ENCODE data around the gene OTUD1.

Gene OTUD1

DNA sequence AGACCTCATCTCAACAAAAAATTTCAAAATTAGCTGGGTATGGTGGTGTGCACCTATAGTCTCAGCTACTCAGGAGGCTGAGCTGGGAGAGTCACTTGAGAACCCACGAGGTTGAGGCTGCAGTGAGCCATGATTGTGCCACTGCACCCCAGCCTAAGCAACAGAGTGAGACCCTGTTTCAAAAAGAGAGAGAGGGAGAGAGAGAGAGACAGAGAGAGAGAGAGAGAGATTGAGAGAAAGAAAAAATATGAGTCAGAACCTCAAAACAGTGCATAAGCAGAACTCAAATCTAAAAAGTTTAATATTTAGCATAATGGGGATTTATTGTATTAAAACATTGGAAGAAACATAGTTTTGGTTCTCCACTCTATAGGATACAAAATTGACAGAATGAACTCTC is 17.5 kb upstream of the OTUD1 start:
- DNase-seq (ENCODE audit: low read depth, low spot score), result no peak

DNA sequence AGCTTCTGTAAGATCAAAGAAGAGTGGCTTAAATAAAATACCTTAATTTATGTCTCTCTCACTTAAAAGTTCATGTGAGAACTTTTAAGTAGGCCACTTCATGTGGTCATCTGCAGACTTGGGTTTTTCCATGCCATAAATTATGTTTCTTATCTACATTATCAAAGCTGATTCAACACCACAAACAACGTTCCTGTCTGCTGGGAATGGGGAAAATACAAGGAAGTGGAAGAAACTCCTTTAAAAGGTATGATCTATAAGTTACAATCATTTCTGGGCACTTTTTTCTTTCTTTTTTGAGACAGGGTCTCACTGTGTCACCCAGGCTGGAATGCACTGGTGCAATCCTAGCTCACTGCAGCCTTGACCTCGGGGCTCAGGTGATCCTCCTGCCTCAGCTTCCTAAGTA is 16.9 kb upstream of the OTUD1 start:
- no peak for DNase-seq (ENCODE audit: low read depth, low spot score)

DNA sequence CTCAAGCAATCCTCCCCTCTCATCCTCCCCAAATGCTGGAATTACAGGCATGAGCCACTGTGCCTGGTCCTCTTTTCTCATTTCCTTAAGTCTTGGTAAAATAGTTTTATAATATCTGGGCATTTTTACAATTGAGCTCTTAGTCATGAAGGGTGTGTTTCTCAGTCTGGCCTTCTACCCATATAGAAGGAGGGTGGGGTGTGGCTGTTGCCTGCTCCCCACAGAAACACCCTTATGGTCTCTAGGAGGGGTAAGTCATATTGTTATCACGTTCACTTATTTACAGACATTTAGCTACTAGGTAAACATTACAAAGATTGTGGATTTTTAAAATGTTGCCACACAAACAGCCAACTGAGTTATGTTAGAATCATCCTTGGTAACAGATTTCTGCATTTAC is 6.7 kb upstream of the OTUD1 start:
- no peak for DNase-seq (ENCODE audit: low read depth, low spot score)

DNA sequence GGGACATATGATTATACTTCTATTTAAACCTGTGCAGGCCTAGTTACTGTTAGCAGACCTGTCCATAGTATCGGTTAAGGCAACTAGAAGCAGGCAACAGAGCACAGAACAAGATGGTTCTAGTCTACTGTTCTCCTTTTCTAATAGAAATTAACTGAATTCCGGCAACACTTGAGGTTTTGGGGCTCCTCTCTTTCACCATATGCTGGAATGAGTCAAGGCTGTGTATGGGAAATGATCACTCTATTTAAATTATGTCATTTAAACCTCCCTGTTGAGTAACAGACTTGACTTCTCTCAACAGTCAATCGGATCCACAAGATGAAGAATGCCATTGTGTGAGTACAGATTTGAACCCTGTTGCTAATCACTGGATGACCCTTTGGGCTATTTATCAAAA is 6.2 kb upstream of the OTUD1 start:
- DNase-seq (ENCODE audit: low read depth, low spot score), result no peak

DNA sequence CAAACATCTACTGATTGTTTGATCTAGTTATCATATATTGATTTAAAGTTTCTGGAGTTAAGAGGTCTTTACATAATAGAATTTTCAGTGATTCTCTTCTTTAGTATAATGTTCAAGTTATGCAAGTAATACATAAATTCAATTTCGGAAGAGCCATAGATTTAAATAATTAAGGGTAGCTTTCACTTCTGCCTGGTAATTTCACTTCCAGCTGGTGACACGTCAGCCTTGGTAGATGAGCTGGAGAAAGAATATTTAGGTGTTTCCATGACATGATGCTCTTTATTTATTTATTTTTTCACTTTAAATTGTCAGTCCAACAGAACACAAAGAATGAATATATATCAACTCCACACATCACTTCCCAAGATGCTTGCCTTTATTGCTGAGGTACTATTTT is 5.2 kb upstream of the OTUD1 start:
- DNase-seq (ENCODE audit: low read depth, low spot score), result no peak

DNA sequence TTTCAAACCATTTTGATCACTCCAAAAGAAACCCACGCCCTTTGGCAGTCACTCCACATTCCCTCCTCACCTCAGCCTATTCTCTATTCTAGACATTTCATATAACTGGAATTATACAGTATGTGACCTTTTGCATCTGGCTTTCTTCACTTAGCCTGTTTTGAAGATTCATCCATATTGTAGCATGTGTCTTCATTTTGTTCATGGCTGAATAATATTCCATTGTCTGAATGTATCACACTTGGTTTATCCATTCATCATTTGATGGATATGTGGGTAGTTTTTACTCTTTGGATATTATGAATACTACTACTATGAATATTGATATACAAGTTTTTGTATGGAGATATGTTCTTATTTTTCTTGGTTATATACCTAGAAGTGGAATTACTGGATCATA is 3.5 kb upstream of the OTUD1 start:
- DNase-seq (ENCODE audit: low read depth, low spot score), result no peak

DNA sequence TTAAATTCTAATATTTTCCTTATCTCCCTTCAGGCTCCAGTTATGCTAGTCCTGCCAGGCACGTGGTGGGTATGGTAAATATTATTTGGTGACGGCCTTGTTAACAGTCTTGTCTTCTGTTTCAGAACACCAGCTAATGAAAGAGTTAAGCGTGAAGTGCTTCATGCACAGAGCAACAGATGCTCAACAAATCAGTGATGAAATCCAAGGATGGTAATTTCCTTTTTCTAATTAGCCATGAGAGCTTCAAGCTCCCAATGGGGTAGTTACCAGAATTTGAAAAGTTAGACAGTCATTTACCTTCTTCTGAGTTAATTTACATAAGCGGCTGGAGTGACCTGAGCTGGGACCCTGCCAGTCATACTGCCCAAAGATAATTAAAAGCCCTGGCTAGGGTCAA is 1.9 kb upstream of the OTUD1 start:
- no peak for DNase-seq (ENCODE audit: low read depth, low spot score)

DNA sequence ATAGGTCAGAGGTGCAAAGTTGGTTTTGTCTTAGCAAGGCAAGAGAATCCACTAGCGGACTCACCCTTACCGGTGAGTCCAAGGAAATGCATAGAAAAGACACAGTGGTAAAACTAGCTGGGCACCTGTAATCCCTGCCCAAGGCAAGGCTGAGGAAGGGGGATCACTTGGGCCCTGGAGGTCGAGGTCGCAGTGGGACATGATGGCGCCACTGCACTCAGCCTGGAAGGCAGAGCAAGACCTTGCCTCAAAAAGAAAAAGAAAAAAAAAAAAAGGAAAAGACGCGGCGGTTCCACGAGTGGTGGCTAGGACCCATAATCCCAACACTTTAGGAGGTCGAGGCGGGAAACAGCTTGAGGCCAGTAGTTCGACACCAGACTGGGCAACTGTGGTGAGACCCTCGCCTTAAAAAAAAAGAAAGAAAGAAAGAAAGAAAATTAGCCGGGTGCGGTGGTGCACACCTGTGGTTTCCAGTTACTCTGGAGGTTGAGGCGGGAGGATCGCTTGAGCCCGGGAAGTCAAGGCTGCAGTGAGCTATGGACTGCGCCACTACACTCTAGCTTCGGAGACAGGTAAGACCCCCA is 820 bp upstream of the OTUD1 start:
- DNase-seq (ENCODE audit: low read depth, low spot score), result no peak

DNA sequence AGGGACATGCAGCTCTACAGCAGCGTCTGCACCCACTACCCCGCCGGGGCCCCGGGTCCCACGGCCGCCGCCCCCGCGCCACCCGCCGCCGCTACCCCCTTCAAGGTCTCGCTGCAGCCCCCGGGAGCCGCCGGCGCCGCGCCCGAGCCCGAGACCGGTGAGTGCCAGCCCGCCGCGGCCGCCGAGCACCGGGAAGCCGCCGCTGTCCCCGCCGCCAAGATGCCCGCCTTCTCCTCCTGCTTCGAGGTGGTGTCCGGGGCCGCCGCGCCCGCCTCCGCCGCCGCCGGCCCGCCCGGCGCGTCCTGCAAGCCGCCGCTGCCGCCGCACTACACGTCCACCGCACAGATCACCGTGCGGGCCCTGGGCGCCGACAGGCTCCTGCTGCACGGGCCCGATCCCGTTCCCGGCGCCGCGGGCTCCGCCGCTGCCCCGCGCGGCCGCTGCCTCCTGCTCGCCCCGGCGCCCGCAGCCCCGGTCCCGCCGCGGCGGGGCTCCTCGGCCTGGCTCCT is 631 bp downstream of the OTUD1 start:
- no peak for DNase-seq (ENCODE audit: low read depth, low spot score)

DNA sequence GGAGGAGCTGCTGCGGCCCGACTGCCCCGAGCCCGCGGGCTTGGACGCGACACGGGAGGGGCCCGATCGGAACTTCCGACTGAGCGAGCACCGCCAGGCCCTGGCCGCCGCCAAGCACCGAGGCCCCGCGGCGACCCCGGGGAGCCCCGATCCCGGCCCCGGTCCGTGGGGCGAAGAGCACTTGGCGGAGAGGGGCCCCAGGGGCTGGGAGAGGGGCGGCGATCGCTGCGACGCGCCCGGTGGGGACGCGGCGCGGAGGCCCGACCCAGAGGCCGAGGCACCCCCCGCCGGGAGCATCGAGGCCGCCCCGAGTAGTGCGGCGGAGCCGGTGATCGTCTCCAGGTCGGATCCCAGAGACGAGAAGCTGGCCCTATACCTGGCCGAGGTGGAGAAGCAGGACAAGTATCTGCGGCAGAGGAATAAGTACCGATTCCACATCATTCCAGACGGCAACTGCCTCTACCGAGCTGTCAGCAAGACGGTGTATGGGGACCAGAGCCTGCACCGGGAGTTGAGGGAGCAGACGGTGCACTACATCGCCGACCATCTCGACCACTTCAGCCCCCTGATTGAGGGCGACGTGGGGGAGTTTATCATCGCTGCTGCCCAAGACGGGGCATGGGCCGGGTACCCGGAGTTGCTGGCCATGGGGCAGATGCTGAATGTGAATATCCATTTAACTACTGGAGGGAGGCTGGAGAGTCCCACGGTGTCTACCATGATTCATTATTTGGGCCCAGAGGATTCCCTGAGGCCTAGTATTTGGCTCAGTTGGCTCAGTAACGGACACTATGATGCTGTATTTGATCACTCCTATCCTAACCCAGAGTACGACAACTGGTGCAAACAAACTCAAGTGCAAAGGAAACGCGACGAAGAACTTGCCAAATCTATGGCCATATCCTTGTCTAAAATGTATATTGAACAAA is 1.4 kb downstream of the OTUD1 start:
- DNase-seq (ENCODE audit: low read depth, low spot score), result no peak

DNA sequence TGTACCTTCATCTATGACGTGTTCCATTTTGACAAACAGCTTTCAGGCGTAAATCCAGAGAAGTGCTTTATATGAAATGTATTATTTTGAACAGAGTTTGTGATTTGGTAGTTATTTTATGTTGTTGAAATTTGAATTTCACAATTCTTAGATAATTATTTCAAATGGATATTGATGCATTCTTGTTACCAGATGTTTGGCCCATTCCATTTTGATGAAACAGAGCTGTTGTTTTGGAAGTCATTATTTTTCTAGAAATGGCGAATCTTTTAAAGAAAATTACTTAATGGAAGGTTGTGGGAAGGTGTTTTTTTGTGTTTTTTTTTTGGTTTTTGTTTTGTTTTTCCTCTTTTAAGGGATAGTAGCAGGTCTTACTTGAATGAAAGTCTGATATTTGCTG is 2.4 kb downstream of the OTUD1 start:
- DNase-seq (ENCODE audit: low read depth, low spot score), result no peak

DNA sequence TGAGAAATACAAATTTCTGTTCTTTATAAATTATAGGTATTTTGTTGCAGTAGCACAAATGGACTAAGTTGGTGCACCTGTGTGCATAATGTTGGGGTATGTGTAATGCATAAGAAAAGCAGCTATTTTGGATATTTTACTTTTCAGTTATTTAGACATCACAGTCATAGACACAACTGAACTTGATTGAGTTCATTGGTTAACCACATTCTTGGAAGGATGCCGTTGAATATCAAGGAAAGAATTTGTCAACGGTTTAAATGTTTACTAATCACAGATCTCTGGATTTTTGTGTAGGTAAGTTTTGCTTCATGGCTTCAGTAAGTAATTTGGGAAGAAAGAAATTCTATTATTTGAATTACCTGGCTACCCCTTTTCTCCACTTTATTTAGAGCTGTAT is 4.1 kb downstream of the OTUD1 start:
- no peak for DNase-seq (ENCODE audit: low read depth, low spot score)

DNA sequence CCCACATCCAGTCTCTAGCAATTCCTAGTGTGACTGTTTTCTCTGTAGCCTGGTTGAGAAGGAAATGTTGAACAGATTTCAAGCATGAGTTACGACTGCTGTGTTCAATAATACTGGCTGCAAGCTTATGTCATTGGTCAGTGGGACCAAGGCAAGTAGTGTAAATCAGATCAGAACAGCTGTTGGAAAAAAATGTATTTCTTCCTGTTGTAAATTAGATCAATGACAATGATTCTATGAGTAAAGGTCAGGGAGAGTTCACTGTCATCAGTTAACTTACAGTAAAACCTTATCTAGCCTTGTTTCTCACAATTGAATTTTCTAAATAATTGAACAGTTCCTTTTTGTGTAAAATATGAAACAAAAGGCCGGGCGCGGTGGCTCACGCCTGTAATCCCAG is 6.7 kb downstream of the OTUD1 start:
- no peak for DNase-seq (ENCODE audit: low read depth, low spot score)

DNA sequence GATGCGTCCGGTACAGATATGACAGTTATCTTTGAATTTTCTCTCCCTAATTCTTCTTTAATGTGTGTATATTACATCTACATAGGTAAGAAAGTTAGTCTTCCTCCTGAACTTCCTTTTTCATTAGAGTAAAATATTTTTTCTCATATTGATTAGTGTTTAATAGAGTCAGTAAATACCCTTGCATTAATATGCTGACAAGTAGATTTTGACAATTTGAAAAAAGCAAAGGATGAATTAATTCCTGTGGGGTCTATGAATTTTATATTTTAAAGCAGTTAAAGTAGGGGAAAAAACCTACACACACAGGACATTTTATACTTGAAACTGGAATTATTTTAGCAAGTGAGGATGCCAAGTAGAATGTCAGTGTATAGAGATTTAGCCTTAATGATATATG is 9.4 kb downstream of the OTUD1 start:
- no peak for DNase-seq (ENCODE audit: low read depth, low spot score)

DNA sequence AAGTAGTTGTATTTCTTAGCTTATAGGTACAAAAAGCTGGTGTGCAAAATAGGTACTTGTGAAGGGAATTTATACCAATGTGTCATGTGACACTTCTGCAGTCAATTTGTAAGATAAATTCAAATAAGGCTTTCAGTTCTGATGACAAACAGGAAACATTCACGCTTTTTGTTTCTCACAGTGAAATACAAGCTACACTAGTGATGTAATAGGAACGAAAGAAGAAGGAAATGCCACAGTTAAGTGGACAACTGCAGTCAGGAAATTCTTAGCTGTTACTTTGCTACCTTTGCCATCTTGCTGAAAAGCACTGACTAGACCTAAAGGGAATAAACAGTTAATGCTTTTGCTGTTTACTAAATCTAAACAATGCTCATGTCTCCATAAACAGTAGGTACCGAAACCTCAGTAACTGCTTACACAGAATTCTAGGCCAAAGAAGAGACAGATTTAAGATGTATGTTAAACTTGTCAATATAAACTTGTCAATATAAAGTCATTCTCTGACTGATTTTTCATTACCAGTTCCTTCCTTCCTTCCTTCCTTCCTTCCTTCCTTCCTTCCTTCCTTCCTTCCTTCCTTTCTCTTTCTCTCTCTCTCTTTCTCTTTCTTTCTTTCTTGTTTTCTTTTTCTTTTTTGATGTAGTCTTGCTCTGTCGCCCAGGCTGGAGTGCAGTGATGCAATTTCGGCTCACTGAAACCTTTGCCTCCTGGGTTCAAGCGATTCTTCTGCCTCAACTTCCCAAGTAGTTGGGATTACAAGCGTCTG is 10.1 kb downstream of the OTUD1 start:
- no peak for DNase-seq (ENCODE audit: low read depth, low spot score)

DNA sequence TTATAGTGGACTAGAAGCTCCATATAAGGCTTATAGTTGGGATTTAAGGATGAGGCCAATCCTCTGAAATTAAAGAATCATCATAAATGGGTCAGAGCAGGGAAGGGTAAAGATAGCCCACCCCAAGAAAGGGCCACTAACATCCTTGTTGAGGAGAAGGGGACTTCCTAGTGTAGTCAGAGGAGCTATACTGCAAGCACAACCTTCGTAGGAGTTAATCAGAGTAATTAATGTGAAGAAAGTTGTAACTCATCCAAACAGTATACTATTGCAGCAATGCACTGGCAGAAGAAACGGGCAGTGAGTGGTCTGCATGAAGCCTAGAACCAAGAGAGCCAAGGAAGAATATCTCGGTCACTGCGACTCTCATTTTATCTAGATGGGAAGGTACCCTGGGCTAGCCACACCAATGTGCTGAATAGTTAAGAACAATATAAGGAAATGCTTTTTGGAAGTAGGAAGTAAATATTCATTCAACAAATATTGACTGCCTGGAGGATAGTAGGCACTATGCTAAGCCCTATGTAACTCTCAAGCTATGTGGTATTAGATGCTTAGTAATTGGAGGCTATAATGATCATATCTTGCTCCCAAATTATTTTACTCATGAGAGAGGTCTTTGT is 13.3 kb downstream of the OTUD1 start:
- no peak for DNase-seq (ENCODE audit: low read depth, low spot score)

DNA sequence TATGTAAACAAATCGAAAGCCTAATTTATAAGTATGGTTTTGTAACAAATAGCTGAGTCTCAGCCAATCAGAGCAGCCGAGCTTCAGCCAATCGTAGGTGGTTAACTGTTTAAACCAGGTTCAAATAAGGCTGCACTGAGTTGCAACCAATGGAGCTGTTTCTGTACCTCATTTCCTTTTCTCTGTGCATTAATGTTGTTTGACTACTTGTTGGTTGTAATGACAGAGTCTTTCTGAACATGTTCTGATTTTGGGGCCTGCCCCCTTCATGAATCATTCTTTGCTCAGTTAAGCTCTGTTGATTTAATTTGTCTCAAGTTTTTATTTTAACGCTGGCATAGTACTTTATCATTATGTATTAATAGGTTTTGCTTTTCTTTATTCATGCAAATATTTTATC is 14.6 kb downstream of the OTUD1 start:
- no peak for DNase-seq (ENCODE audit: low read depth, low spot score)

DNA sequence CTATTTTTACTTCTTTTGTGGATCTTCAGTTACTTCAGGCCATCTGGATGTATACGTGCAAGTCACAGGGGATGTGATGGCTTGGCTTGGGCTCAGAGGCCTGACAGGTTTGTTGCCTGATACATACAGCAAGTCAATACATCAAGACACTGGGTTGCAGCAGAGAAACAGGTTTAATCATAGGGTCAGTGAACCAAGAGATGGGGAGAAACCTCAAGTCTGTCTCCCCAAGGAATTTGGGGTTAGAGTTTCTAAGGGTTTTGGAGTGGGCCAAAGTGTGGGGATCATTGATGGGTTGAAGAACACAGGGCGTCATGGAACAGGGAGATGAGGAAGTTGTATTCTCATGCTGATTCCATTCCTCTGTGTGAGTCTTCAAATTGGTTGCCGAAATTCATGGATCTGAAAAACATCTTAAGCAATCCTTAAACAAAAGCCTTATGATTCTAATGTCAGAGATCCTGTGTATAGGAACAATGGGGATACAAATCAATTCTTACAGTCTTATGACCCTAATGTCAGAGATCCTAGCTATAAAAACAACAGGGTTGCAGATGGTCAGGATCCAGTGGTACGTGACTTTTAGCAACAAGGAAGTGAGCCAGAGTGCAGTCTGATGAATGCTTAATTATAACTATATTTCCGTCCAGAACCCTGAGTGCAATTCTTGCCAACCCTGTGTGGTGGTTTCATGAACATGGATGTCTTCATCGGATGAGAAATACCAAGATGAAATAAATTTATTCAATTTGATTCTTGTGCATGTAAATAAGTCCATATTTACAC is 18.9 kb downstream of the OTUD1 start:
- DNase-seq (ENCODE audit: low read depth, low spot score), result no peak

DNA sequence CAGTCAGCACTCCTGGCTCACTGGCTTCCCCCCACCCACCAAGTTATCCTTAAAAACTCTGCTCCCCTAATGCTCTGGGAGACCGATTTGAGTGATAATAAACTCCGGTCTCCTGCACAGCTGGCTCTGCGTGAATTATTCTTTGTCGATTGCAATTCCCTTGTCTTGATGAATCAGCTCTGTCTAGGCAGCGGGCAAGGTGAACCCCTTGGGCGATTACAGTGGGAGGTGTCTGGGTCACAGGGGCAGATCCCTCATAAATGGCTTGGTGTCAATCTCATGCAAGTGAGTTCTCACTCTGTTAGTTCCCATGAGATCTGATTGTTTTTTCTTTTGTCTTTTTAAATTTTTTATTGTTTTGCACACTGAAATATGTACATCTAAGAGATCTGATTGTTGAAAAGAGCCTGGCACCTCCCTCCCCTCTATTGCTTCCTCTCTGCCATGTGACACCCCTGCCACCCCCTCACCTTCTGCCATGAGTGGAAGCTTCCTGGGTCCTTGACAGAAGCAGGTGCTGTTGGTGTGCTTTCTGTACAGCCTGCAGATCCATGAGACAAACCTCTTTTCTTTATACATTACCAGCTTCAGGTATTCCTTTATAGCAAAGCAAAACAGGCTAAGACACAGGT is 20.5 kb downstream of the OTUD1 start:
- no peak for DNase-seq (ENCODE audit: low read depth, low spot score)

DNA sequence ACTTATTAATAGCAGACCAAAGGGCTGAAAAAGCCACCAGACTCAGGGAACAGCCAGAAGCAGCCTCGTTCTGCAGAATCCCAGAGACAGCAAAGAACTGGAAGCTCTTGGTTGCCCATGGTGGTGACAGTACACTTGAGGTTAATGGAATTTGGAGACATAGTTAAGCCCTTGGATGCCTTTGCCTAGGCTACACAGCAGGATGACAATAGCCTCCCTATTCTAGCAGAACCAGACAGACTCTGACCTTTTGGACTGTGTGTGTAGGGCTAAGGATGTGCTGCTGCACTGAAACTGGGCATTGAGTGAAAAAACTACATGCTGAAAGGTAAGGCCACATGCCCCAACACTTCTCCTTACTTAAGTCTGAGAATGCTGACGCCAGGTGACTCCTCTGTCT is 22.7 kb downstream of the OTUD1 start:
- no peak for DNase-seq (ENCODE audit: low read depth, low spot score)

DNA sequence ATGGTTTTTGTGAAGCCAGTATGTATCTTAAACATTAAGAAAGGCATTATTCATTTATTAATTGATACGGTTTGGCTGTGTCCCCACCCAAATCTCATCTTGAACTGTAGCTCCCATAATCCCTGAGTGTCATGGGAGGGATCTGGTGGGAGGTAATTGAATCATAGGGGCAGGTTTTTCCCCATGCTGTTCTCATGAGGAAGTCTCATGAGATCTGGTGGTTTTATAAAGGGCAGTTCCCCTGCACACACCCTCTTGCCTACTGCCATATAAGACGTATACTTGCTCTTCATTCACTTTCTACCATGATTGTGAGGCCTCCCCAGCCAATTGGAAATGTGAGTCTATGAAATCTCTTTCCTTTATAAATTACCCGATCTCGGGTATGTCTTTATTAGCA is 28.1 kb downstream of the OTUD1 start:
- no peak for DNase-seq (ENCODE audit: low read depth, low spot score)

Data from iPS DF 19.7 (cell line).